HG02798 (cell line): ENCODE results near the gene LRRTM4.
A peak's percentile ranks its signal among the peaks of the same experiment; 100 is the strongest.
"Not testable (repeated sequence)": the region's sequence is repeated elsewhere in the genome, so short reads cannot be mapped to it uniquely, and the experiment has no call there.

ENCODE experiments used
- ATAC-seq: cut with Tn5 transposase; IDR thresholded peaks from one replicate; pipeline ENCODE4 v1.9.1; 2021; ENCODE audit warnings: mild to moderate bottlenecking; ENCODE audit not compliant: unreplicated experiment, poor library complexity

The LRRTM4 gene

DNA sequence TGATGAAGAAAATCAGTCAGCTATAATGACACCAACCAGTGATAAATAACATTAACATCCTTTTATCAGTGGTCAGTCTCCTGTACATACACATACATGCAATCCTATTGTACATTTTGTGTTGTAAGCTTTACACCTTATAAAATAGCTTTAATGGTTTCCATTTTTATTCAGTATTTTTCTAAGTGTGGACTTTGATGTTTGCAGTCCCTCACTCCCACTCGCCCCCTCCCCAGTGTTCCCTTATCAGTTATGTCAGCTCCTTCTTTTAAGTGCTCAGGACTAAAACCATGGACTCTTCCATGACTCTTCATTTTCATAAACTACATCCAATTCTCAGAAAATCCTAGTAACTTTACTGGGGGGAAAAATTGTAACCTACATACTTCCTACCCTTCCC, 713.0 kb downstream of the LRRTM4 start:
- no peak for ATAC-seq

DNA sequence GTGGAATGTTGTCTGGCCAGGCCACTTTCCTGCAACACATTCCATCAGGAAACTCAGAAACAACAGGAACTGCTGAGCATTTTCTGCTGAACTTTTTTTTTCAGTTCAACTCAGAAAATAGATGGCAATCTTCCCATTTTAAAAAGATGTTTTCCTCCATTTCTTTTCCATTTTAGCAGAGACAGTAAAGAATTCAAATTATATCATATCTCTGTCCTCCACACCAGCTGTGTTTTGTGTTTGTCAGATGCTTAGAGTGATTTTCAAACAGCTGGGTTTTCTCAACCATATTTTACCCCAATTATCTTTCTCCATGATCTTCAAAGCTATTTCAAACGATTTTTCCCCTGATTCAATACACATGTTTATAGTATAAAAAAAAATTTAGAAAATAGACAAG, 713.4 kb downstream of the LRRTM4 start:
- no peak for ATAC-seq

DNA sequence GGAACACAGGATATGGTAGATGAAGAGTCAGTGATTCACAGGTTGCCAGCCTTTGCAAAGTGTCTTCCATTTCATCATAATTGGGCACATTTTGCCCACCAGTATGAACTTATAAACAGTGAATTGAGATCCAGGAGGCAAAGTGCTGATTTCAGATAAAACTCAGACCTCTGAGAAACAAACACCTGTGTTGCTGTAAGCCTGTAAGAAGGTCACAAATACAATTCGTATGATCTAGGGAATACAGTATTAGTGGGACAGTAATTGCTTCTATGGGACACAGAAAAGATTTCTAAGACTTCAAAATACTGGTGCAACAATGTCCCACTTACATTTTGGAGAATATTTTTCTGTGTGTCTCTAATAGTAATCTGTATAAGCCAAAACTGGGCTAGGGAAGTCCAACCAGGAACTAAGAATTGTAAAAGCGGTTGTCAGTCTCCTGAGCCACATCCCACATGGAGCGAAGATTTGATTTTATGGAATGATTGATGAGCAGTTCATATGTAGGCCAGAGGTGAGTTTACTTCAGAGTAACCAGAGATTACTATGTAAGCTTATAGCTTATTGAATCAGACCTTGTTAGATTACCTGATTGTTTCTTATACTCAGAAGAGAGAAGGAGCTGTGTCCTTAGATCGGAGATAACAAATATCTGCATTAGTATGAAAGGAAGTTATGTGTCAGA, 728.4 kb downstream of the LRRTM4 start:
- no peak for ATAC-seq

DNA sequence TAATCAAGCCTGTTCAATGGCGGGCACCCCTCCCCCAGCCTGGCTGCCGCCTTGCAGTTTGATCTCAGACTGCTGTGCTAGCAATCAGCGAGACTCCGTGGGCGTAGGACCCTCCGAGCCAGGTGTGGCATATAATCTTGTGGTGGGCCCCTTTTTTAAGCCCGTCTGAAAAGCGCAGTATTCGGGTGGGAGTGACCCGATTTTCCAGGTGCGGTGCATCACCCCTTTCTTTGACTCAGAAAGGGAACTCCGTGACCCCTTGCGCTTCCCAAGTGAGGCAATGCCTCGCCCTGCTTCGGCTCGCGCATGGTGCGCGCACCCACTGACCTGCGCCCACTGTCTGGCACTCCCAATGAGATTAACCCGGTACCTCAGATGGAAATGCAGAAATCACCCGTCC, 740.9 kb downstream of the LRRTM4 start:
- not testable (repeated sequence) for ATAC-seq

DNA sequence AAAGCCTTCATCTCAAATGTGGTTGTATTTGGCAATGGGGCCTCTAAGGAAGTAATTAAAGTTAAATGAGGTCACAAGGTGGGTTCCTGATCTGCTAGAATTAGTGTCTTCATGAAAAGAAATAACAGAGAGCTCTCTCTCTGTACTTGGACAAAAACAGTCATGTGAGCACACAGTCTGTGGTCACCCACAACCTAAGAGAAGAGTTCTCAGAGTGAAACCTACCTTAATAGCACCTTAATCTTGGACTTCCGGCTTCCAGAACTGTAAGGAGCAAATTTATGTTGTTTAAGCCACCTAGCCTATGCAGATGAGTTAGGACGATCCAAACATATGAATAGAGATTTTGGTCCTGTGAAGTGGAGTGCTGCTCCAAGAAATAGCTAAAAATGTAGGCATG, 758.9 kb downstream of the LRRTM4 start:
- no peak for ATAC-seq

DNA sequence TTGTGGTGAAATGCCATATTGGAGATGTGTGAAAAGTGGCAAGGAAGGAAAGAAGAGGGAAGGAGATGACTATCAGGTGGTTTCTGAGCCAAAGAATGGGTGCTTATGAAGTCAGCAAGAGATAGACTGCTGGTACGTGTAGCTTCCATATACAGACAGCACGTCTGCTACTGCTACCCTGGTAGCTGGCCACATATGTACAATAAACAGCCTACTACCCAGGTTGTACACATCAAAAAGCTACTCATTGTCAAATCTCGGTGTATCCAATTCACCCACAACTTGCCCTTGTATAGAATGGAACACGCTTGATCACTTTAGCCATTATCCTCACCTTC, 761.8 kb downstream of the LRRTM4 start:
- peak; percentile 15 for ATAC-seq

DNA sequence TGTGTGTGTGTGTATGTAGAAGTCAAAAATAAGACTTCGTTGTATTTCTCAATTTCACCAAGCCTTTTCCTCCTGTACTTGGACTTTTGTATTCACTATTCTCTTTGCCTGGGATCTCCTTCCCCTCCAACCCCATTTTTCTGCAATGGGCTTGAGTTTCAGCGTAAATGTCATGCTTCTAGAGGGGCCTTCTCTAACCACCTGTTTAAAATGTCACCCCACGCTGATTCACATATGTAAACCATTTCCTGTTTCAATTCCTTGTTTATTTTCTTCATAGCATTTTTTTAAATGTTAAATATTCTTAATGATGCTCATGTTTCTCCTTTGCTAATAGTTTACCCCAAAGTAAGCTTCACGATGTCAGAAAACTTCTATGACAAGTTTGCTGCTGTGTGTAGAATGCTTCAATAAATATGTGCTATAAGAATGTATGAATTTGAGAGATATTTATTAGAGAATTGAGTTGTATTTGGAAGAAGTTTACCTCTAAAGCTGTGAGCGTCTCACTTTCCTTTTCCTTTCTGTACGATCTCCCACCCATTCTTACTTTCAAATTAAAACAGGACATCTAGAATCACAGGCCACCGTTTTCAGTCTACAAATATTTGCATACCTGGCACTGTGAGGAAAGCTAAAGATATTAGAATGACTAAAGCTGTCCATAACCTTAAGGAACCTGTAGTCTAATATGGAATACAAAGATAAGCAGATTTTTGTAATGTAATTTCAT, 762.4 kb downstream of the LRRTM4 start:
- peak; percentile 51 for ATAC-seq

DNA sequence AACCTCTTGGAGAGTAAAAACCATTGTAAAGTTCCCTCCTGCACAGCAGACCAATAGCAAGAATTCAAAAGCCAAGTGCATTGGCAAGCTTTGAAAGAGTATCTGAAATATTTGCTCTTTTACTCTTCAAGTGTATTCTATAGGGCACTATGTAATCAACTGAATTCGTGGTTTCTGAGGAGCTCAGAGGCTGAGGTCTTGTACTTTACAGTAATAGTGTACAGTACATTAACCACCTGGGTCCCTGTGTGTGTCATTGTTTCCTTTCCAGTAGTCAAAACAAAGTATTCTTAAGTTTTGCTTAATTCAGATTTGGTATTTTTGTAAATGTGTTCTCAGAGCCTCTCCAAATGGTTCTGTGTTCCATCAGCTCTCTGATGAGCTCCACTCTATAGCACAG, 769.7 kb downstream of the LRRTM4 start:
- no peak for ATAC-seq

DNA sequence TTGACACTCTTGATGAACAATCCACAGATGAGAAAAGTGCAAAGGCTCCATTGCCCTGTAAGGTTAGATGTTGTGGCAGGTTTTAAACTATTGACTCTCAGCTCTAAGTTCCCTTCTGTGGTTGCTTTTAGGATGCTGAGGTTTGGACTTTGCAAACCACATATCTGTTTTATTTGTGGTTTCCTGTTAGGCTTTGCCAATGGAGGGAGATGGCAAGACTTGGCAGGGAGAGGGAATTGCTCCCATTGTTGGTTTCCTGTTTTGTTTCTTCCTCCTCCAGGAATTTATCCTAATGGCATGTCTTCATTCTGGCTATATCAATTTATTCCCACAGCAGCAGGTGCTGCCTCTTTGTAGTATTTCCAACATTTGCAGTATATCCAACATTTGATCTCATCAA, 772.3 kb downstream of the LRRTM4 start:
- ATAC-seq: no peak

DNA sequence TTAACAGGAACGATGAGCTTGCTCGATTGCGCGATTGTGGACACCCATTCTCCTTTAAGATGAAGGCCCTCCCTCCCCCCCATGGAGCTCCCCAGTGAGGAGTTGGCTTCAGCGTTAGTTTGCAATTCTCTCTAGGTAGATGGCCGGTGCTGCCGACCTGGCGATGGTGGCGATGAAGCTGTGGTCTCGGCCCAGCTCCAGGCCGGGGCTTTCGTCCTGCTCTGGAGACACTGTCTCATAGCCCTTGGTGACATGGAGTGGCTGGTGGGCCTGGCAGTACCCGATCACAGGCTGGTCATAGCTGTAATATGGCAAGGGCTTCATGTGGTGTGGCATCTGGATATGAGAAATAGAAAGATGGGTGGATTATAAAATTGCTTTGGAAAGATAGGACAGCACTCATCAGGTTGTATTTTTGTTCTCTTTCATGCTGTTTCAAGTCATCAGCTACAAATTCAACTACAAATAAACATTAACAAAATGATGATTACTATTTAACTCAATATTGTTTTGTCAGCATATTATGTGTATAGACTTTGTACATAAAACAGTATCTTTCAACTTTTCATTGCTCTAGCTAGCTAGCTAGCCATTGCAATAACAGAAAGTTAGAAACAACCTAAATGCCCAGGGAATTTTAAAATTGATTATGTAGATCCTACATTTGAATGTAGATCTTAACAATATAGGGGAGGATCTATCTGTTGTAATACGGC, 773.4 kb downstream of the LRRTM4 start:
- no peak for ATAC-seq

DNA sequence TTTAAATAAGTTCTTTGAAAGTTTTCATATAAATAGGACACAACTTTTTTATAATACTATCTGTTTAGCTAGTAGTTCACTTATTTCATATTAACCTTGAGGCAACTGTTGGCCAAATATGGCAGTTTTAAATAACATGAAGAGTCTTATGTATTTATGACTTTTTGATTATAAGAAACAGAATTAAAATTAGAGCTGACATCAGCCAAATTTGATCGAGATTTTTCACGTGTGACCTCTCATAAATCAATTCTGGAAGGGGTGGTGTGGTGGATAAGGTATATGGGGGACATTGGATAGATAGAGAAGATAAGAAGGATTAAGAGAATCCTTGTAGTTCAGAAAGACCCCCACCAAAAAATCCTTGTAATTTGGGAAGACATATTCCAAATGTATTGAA, 776.6 kb downstream of the LRRTM4 start:
- ATAC-seq: no peak

DNA sequence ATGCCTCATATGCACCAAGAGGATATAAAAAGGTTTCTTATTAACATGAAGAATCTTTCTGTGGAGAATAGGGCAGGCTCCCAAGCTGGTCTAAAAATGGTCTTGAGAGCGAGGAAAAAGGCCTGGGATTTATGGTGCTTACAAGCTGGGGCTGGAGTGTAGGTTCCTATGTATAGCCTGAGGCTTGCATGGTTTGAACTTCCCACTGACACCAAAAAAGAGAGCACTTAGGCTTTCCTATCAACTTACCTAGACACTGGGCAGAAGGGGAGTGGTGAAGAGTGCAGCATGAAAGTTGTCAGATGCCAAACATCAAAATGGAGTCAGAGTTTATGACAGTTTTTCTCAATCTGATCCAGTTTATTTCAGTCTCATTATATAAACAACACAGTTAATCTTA, 784.6 kb downstream of the LRRTM4 start:
- ATAC-seq: no peak

DNA sequence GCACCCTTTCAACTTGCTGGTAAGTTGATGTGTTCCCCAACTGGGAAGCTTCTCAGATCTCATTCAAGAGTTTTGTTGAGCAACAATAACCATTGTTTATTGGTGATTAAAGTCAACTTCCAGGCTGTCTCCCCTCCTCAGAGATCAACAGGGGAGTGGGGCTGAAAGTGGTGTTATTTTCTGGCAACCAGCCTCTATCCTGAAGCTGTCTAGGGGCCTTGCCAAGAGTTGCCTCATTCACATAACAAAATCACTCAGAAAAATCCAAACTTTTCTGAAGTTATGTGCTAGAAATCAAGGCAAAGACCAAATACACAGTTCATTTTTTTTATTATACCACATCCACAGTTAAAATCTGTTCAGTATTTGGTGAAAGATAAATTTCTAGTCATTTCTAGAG, 788.4 kb downstream of the LRRTM4 start:
- ATAC-seq: no peak

DNA sequence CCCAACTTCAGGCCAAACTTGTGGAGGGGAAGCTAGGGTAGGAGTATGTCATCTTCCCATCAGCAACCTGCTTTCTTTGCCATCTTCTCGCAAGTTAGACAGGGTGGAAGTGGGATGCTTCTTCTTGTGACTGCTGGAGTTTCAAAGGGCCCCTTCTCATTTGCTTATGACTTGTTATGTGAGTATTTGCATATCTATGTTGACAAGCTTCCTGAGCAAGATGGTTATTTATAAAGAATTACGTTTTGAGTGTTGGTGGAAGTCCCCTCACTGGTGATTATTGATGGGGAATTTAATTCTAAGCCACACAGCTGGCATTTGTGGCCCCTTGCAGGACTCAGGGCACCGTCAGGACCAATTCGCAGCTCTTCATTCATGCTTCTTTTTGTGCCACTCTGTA, 791.0 kb downstream of the LRRTM4 start:
- no peak for ATAC-seq

DNA sequence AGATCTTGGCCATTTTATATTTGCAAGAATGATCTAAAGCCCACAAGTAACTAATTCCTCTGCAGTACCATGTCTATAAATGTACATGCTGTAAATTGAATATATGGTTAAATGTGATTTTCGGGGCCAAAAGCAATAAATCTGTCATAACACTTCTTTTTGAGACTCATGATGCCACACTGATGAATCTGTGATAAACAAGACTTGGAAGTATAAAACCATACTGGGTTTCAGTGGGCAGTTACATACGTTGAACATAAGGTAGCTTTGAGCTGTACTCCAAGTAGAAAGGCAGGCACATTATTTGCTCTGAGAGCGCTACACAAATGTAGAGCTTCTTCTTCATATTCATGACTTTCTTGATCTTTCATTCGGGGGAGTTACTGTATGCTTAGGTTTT, 792.2 kb downstream of the LRRTM4 start:
- no peak for ATAC-seq

DNA sequence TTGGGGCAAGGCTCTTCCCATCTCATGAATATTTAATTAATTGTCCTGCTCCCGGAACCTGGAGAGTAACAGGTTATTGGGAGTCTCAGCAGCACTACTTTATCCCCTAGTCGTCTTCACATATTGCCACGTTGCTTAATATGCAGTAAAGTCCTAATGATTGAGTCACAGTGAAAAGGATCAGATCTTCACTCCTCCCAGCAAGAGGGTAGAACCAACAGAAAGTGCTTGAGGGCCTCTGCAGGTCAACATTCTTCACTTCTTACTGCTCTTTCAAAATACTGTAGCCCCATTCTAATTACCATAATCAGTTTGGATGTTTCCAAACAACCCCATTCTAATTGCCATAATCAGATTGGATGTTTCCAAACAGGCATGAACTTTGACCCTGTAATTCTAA, 801.0 kb downstream of the LRRTM4 start:
- ATAC-seq: no peak

DNA sequence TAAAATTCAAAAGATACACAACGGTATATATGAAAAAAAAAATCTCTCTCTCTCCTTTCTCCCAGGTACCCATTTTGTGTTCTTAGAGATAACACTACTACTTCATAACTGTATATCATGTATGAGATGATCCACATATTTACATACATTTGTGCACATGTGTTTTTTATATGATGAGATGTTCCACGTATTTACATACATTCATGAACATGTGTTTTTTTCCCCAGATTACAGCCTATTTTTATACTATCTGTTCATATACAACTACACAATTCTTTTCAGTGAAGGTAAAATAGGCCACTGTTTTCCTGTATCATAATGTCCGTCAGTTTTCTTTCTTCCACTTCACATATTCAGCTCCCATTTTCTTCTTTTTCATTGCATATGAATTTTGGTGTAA, 808.9 kb downstream of the LRRTM4 start:
- no peak for ATAC-seq

DNA sequence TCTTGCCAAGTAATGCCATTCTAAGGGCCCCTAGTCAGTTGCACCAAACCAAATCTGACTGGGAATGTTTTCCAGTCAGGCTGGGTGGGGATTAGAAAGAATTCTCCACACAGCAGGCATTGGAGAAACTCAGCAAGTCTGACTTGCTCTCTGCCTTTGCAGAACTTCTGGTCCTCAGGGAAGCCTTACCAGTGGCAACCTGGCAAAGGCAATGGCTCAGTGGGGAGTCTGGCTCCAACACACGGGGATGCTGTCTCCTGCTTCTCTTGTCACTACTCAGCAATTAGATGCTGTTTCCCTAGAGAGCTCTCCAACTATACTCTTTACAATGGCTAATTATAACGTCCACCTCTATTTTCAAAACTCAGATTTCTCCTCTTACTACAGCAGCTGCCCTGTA, 810.7 kb downstream of the LRRTM4 start:
- ATAC-seq: no peak

DNA sequence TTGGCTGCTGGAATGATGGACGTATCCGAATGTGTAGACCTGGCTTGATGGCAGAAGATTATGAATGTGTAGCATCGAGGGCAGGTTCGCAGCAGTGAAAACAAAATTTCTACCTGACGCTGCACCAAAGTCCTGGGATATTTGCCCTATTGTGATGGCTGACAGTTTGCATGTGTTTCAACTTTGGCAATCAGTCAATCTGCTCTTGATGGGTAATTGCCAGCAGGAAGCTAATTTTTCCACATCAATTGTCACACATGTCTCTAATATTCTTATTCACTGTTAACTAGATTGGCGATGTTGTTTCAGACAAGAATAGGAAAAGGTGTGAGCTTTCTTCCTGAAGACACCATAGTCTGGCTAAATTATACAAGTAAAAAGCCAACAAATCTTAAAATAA, 821.3 kb downstream of the LRRTM4 start:
- ATAC-seq: no peak

DNA sequence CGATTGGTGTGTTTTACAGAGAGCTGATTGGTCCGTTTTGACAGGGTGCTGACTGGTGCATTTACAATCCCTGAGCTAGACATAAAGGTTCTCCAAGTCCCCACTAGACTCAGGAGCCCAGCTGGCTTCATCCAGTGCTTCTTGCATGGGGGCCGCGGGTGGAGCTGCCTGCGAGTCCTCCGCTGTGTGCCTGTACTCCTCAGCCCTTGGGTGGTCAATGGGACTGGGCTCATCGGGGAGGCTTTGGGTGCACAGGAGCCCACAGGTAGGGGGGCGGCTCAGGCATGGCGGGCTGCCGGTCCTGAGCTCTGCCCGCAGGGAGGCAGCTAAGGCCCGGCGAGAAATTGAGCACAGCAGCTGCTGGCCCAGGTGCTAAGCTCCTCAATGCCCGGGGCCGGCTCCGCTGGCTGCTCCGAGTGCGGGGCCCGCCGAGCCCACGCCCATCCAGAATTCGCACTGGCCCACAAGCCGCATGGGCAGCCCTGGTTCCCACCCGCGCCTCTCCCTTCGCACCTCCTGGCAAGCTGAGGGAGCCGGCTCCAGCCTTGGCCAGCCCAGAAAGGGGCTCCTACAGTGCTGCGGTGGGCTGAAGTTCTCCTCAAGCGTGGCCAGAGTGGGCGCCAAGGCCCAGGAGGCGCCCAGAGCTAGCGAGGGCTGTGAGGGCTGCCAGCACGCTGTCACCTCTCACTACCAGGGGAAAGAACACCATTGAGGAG, 824.0 kb downstream of the LRRTM4 start:
- ATAC-seq: not testable (repeated sequence)
